Measurements from ENCODE around the gene RASSF5. TPM values are rescaled to one million over a fixed set of nuclear protein-coding genes. Genes with fewer than 3 reads are reported as not detected.

Gene RASSF5
- polyA plus RNA-seq, 4 donors = 1.6 to 7.3 (median 4.4) TPM

DNA sequence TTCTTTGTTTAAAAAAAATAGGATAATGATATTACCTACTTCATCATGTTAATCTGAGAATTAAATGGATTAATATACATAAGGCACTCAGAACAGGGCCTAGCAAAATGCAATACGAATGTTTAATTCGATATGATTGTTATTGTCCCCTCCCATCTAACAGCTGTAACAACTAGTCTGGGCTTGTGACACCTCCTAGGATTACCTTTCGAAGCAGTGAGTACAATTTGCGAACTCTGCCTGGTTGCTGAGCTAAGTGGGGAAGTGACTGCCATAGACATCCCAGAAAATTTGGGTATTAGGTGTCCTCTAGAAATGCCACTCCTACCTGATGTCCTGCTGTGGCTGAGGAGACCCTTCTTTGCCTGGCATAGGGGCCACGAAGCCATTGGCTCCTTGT lies 3.0 kb downstream of the RASSF5 start:
- H3K27ac ChIP-seq (ENCODE audit: low read depth in 1 of 3, low read length in 2 of 3) = no peak overlapping the region
- no peaks in the 10 kb centered on the region for H3K36me3 ChIP-seq (ENCODE audit: control insufficient read depth in 3 of 3, insufficient read depth in 2 of 3, low read depth in 1 of 3, low read length in 3 of 3)
- 86 to 92% (median 90%) methylated on average over 5 of the region's 5 CpGs for WGBS, 3 donors
- FAIRE-seq (no peak), DNase-seq (no peak)
- H3K4me3 ChIP-seq (ENCODE audit: low read depth in 1 of 3, low read length in 3 of 3) = no peak overlapping the region
- peaks cover 0 to 14% (median 6%) of the 10 kb centered on the region in 3 donors for H3K4me1 ChIP-seq (ENCODE audit: control insufficient read depth in 3 of 3, insufficient read depth in 2 of 3, low read depth in 1 of 3, low read length in 2 of 3)
- peaks cover 0 to 39% (median 3%) of the 10 kb centered on the region in 3 donors for H3K27me3 ChIP-seq (ENCODE audit: control insufficient read depth in 3 of 3, insufficient read depth in 3 of 3, low read length in 3 of 3)
- H3K9me3 ChIP-seq (ENCODE audit: control insufficient read depth in 2 of 2, insufficient read depth in 1 of 2, low read depth in 1 of 2, low read length in 1 of 2) = no peaks in the 10 kb centered on the region

DNA sequence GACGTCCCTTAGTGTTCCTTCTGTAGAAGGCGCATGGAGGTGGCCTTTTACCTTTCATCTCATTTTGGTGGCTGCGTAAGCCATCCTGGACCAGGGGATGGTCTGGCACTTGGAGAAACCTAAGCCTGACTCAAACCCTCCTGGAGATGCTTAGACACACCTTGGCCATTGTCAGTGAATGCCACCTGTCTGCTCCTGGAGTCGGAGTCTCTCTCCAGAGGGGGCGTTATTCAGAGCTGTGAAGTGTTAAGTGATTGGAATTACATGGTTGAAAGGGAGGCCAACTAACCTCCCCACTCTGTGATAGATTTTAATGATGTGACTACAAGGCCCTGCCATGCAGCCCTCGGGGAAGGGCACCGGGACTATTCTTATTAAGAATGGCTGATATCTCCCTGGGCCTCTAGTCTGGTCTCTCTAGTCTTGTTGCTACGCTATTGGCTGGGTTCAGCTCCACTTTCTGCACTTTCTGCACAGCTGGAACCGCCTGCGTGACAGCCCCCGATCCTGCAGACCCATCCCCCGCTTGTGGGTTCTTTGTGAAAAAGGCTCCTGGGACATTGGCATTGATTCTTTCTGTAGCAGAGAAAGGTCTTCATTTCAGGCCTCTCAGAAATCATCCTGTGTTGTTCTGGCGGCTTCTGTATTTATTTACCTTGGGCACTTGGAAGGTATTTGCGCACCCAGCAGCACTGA lies 4.2 kb downstream of the RASSF5 start:
- Histone ChIP-seq H3K27me3 (ENCODE audit: control insufficient read depth in 3 of 3, insufficient read depth in 3 of 3, low read length in 3 of 3) (peaks cover 0 to 27% (median 3%) of the 10 kb centered on the region in 3 donors), H3K9me3 (ENCODE audit: control insufficient read depth in 2 of 2, insufficient read depth in 1 of 2, low read depth in 1 of 2, low read length in 1 of 2) (no peaks in the 10 kb centered on the region), H3K27ac (ENCODE audit: low read depth in 1 of 3, low read length in 2 of 3) (peak overlapping the region in 1 of 3 donors; percentile 18), H3K4me3 (ENCODE audit: low read depth in 1 of 3, low read length in 3 of 3) (no peak overlapping the region), H3K4me1 (ENCODE audit: control insufficient read depth in 3 of 3, insufficient read depth in 2 of 3, low read depth in 1 of 3, low read length in 2 of 3) (peaks cover 0 to 14% (median 6%) of the 10 kb centered on the region in 3 donors), H3K36me3 (ENCODE audit: control insufficient read depth in 3 of 3, insufficient read depth in 2 of 3, low read depth in 1 of 3, low read length in 3 of 3) (no peaks in the 10 kb centered on the region)
- DNase-seq (no peak), FAIRE-seq (no peak)
- WGBS, 3 donors = 80 to 90% (median 83%) methylated on average over 14 of the region's 14 CpGs

DNA sequence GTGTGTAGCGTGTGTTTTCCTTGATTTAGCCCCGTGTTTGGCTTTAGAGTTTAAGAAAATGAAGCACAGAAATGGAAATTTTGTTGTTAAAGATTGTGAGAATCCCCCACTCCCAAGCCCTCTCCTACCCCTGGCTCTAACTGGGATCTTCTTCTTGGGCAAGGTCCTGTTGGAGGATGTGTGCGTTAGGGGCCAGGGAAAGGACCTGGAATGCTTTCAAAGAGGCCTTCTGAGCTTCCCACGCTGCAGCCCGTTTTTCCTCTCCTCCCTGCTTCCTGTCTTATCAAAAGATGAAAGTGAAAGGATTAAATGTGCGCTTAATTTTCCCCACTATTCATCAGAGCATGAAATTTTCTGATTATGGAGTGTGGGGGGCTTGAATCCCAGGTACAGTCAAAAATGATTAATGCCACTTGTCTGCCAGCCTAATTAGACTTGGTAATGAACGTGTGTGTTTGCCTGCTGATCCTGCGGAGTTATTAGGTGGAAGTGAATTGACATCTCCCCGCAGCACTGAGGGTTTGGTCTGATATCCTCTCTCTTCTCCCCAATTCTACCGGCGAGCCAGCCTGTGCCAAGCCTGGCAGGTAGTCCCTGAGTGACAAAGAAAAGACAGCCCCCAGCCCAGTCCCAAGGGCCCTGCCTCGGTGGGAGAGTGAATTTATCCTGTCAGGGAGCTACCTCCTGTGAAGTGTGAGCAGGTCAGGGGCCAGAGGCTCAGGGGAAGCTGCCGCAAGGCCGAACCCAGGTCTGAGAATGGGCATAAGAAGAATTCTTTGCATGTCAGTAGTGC lies 4.9 kb downstream of the RASSF5 start:
- Histone ChIP-seq H3K4me3 (ENCODE audit: low read depth in 1 of 3, low read length in 3 of 3) (no peak overlapping the region), H3K9me3 (ENCODE audit: control insufficient read depth in 2 of 2, insufficient read depth in 1 of 2, low read depth in 1 of 2, low read length in 1 of 2) (no peaks in the 10 kb centered on the region), H3K27ac (ENCODE audit: low read depth in 1 of 3, low read length in 2 of 3) (peak overlapping the region in 1 of 3 donors; percentile 21), H3K27me3 (ENCODE audit: control insufficient read depth in 3 of 3, insufficient read depth in 3 of 3, low read length in 3 of 3) (peaks cover 0 to 23% (median 3%) of the 10 kb centered on the region in 3 donors), H3K36me3 (ENCODE audit: control insufficient read depth in 3 of 3, insufficient read depth in 2 of 3, low read depth in 1 of 3, low read length in 3 of 3) (no peaks in the 10 kb centered on the region), H3K4me1 (ENCODE audit: control insufficient read depth in 3 of 3, insufficient read depth in 2 of 3, low read depth in 1 of 3, low read length in 2 of 3) (peaks cover 0 to 14% (median 6%) of the 10 kb centered on the region in 3 donors)
- FAIRE-seq = no peak
- no peak for DNase-seq
- 40 to 53% (median 45%) methylated on average over 14 of the region's 14 CpGs for WGBS, 3 donors

DNA sequence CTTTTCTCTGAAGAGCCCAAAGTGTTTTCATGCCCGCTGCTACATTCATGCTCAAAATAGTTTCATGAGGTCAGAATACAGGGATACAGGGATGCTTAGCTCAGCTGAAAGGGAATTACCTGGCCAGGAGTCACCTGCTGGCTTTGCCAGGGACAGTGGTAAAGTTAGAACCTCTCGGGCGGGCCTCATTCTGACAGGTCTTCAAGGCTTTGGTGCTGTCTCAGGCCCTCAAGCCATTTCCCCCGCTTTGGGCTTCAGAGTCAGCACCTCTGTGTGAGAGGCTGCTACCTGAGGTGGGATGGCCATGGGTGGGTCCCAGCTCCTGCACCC lies 5.5 kb downstream of the RASSF5 start:
- WGBS, 3 donors = 94 to 96% (median 95%) methylated on average over 4 of the region's 4 CpGs
- peaks cover 0 to 14% (median 6%) of the 10 kb centered on the region in 3 donors for H3K4me1 ChIP-seq (ENCODE audit: control insufficient read depth in 3 of 3, insufficient read depth in 2 of 3, low read depth in 1 of 3, low read length in 2 of 3)
- no peak for FAIRE-seq

DNA sequence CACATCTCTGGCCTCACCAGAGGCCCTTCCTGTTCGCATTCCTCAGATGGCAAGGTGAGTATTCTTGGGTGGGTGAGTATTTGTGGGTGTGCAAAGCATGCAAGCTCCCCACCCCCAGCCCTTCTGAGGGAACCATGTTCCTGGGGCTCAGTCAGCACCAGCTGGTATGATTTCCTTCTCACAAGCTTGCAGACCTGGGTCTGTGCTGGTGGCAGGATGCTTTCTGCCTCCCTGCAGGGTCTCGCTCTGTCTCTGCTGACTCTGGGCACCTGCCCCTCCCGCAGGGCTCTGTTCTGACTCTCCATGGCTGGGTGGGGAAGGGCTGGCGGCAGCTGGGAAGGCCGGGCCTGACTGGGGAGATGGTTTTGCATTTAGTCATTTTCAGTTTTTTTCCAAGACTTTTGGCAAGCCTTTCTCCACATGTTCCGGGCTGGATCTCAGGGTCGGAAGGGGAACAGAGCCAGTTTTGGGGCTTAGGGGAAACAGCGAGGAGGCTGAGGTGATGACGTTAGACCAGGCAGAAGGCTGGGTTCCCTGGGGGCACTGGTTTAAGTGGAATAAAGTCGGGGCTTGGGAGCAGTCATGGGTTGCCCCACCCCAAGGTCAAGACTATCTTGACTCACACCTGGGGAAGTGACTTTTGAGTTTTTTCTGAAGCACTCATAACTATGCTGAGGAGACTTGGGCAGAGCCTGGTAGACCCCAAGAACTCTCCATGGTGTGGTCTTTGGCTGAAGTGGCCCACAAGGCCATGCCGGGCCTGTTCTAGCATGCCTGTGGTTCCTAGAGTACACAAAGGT lies 6.2 kb downstream of the RASSF5 start:
- Histone ChIP-seq H3K27me3 (ENCODE audit: control insufficient read depth in 3 of 3, insufficient read depth in 3 of 3, low read length in 3 of 3) (peaks cover 0 to 15% (median 3%) of the 10 kb centered on the region in 3 donors), H3K36me3 (ENCODE audit: control insufficient read depth in 3 of 3, insufficient read depth in 2 of 3, low read depth in 1 of 3, low read length in 3 of 3) (no peaks in the 10 kb centered on the region), H3K27ac (ENCODE audit: low read depth in 1 of 3, low read length in 2 of 3) (peak overlapping the region in 1 of 3 donors; percentile 58), H3K4me3 (ENCODE audit: low read depth in 1 of 3, low read length in 3 of 3) (no peak overlapping the region), H3K9me3 (ENCODE audit: control insufficient read depth in 2 of 2, insufficient read depth in 1 of 2, low read depth in 1 of 2, low read length in 1 of 2) (no peaks in the 10 kb centered on the region), H3K4me1 (ENCODE audit: control insufficient read depth in 3 of 3, insufficient read depth in 2 of 3, low read depth in 1 of 3, low read length in 2 of 3) (peaks cover 0 to 7% (median 4%) of the 10 kb centered on the region in 3 donors)
- FAIRE-seq (no peak), DNase-seq (no peak)
- WGBS, 3 donors = 68 to 76% (median 73%) methylated on average over 11 of the region's 11 CpGs

More for the DNA sequence above, 5.5 kb downstream of the RASSF5 start:
- no peak for DNase-seq
- Histone ChIP-seq H3K27me3 (ENCODE audit: control insufficient read depth in 3 of 3, insufficient read depth in 3 of 3, low read length in 3 of 3) (peaks cover 0 to 22% (median 3%) of the 10 kb centered on the region in 3 donors), H3K4me3 (ENCODE audit: low read depth in 1 of 3, low read length in 3 of 3) (no peak overlapping the region), H3K9me3 (ENCODE audit: control insufficient read depth in 2 of 2, insufficient read depth in 1 of 2, low read depth in 1 of 2, low read length in 1 of 2) (no peaks in the 10 kb centered on the region), H3K27ac (ENCODE audit: low read depth in 1 of 3, low read length in 2 of 3) (no peak overlapping the region), H3K36me3 (ENCODE audit: control insufficient read depth in 3 of 3, insufficient read depth in 2 of 3, low read depth in 1 of 3, low read length in 3 of 3) (no peaks in the 10 kb centered on the region)

DNA sequence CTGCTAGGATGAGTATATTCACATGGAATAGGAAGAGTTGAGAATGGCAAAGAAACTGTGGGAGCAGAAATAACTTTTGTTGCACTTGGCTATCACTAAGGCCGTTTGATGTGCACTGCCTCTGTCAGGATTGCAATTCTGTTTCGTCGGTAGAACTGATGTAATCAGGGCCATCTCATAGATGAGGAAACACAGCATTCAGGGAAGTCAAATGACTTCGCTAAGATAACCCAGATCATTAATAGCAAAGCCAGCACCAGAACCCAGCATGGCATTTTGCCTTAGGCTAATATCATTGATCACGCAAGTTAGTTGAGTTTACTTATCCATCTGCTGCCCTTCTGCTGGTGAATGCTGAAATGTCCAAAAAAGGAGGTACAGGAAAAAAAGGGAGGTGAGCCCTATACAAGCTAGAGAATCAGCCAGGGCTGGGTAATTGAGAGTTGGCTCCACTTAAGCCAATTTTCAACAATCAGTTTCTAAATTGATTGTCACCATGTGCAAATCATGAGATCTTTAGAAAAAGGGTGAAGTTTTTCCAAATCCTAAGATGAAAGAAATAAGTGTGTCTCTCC lies 7.6 kb downstream of the RASSF5 start:
- Histone ChIP-seq H3K4me3 (ENCODE audit: low read depth in 1 of 3, low read length in 3 of 3) (no peak overlapping the region), H3K4me1 (ENCODE audit: control insufficient read depth in 3 of 3, insufficient read depth in 2 of 3, low read depth in 1 of 3, low read length in 2 of 3) (peaks cover 0 to 4% (median 3%) of the 10 kb centered on the region in 3 donors), H3K9me3 (ENCODE audit: control insufficient read depth in 2 of 2, insufficient read depth in 1 of 2, low read depth in 1 of 2, low read length in 1 of 2) (no peaks in the 10 kb centered on the region), H3K27me3 (ENCODE audit: control insufficient read depth in 3 of 3, insufficient read depth in 3 of 3, low read length in 3 of 3) (peaks cover 0 to 6% (median 0%) of the 10 kb centered on the region in 3 donors), H3K36me3 (ENCODE audit: control insufficient read depth in 3 of 3, insufficient read depth in 2 of 3, low read depth in 1 of 3, low read length in 3 of 3) (no peaks in the 10 kb centered on the region), H3K27ac (ENCODE audit: low read depth in 1 of 3, low read length in 2 of 3) (no peak overlapping the region)
- WGBS, 3 donors = 82 to 88% (median 82%) methylated on average over 5 of the region's 5 CpGs
- DNase-seq (no peak), FAIRE-seq (no peak)

DNA sequence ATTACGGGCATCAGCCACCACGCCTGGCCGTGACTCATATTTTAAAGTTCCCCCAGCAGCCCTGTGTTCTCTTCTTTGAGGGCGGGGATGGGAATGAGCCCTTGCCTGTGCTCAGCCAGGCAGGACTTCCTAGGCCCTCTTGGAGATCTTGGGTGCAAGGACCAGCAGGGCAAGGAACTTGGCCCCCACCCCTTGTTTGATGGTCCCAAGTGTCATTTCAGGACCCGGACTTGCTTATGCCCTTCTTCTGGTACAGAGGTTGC lies 9.3 kb downstream of the RASSF5 start:
- FAIRE-seq (no peak), DNase-seq (no peak)
- H3K36me3 ChIP-seq (ENCODE audit: control insufficient read depth in 3 of 3, insufficient read depth in 2 of 3, low read depth in 1 of 3, low read length in 3 of 3) = no peaks in the 10 kb centered on the region
- peaks cover 0 to 8% (median 4%) of the 10 kb centered on the region in 3 donors for H3K4me1 ChIP-seq (ENCODE audit: control insufficient read depth in 3 of 3, insufficient read depth in 2 of 3, low read depth in 1 of 3, low read length in 2 of 3)
- no peaks in the 10 kb centered on the region for H3K9me3 ChIP-seq (ENCODE audit: control insufficient read depth in 2 of 2, insufficient read depth in 1 of 2, low read depth in 1 of 2, low read length in 1 of 2)
- H3K27me3 ChIP-seq (ENCODE audit: control insufficient read depth in 3 of 3, insufficient read depth in 3 of 3, low read length in 3 of 3) = peaks cover 0 to 6% (median 0%) of the 10 kb centered on the region in 3 donors
- no peak overlapping the region for H3K27ac ChIP-seq (ENCODE audit: low read depth in 1 of 3, low read length in 2 of 3)
- H3K4me3 ChIP-seq (ENCODE audit: low read depth in 1 of 3, low read length in 3 of 3) = no peak overlapping the region
- WGBS, 3 donors = 69 to 87% (median 84%) methylated on average over 5 of the region's 5 CpGs

DNA sequence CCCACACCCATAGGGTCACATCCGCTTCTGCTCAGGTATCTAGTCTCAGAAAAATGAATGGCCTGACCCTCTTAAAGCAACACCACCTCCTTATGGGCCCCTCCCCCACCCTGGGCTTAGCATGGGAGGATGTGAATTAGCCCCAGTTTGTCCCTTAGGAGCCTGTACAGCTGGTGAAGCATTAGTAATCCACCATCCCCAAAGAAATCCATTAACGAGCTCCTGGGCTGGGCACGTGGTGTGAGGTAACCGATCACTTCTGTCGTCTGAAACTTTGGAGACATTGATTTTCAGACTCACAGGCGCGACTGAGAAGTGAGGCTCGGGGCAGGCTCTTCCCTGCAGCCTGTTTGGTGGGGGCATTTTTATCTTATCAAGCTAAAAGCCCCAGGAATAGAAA lies 10.5 kb downstream of the RASSF5 start:
- Histone ChIP-seq H3K27ac (ENCODE audit: low read depth in 1 of 3, low read length in 2 of 3) (no peak overlapping the region), H3K9me3 (ENCODE audit: control insufficient read depth in 2 of 2, insufficient read depth in 1 of 2, low read depth in 1 of 2, low read length in 1 of 2) (no peaks in the 10 kb centered on the region), H3K36me3 (ENCODE audit: control insufficient read depth in 3 of 3, insufficient read depth in 2 of 3, low read depth in 1 of 3, low read length in 3 of 3) (no peaks in the 10 kb centered on the region), H3K4me1 (ENCODE audit: control insufficient read depth in 3 of 3, insufficient read depth in 2 of 3, low read depth in 1 of 3, low read length in 2 of 3) (peaks cover 0 to 10% (median 0%) of the 10 kb centered on the region in 3 donors), H3K4me3 (ENCODE audit: low read depth in 1 of 3, low read length in 3 of 3) (no peak overlapping the region), H3K27me3 (ENCODE audit: control insufficient read depth in 3 of 3, insufficient read depth in 3 of 3, low read length in 3 of 3) (peaks cover 0 to 6% (median 0%) of the 10 kb centered on the region in 3 donors)
- FAIRE-seq (no peak), DNase-seq (no peak)
- 91 to 96% (median 95%) methylated on average over 8 of the region's 8 CpGs for WGBS, 3 donors
